GM13976 (cell line): ENCODE measurements around the gene QSOX2.

Experiments
- DNase-seq: peaks from one replicate; pipeline ENCODE4 v3.0.0; 2012; ENCODE audit warnings: low spot score
- in situ Hi-C: fragments of 300-500 bp; cut with MboI; formaldehyde crosslinking; loops from one replicate; pipeline ENCODE4 v1.12.0; 2022; ENCODE audit warnings: low sequenced_read_pairs, mixed read lengths, inconsistent platforms; ENCODE audit not compliant: unreplicated experiment
- TF ChIP-seq, protein P1 (sequence below): IDR thresholded peaks from 2 replicates; pipeline ENCODE4 v1.5.1; 2012; ENCODE audit warnings: borderline replicate concordance, mild to moderate bottlenecking; ENCODE audit not compliant: insufficient read depth; ENCODE audit errors: extremely low read depth, missing control alignments, control extremely low read depth

The QSOX2 gene

GRCh38 chr9:136171801-136172411 lies 73.7 kb downstream of the QSOX2 start:
- TF ChIP-seq, protein P1, sequence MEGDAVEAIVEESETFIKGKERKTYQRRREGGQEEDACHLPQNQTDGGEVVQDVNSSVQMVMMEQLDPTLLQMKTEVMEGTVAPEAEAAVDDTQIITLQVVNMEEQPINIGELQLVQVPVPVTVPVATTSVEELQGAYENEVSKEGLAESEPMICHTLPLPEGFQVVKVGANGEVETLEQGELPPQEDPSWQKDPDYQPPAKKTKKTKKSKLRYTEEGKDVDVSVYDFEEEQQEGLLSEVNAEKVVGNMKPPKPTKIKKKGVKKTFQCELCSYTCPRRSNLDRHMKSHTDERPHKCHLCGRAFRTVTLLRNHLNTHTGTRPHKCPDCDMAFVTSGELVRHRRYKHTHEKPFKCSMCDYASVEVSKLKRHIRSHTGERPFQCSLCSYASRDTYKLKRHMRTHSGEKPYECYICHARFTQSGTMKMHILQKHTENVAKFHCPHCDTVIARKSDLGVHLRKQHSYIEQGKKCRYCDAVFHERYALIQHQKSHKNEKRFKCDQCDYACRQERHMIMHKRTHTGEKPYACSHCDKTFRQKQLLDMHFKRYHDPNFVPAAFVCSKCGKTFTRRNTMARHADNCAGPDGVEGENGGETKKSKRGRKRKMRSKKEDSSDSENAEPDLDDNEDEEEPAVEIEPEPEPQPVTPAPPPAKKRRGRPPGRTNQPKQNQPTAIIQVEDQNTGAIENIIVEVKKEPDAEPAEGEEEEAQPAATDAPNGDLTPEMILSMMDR, result no peak
- in situ Hi-C loops, result loop anchor here (10.0 kb wide), 1 partner anchor 113 kb away; no protein-coding TSS in a partner anchor
- no peak for DNase-seq

DNA sequence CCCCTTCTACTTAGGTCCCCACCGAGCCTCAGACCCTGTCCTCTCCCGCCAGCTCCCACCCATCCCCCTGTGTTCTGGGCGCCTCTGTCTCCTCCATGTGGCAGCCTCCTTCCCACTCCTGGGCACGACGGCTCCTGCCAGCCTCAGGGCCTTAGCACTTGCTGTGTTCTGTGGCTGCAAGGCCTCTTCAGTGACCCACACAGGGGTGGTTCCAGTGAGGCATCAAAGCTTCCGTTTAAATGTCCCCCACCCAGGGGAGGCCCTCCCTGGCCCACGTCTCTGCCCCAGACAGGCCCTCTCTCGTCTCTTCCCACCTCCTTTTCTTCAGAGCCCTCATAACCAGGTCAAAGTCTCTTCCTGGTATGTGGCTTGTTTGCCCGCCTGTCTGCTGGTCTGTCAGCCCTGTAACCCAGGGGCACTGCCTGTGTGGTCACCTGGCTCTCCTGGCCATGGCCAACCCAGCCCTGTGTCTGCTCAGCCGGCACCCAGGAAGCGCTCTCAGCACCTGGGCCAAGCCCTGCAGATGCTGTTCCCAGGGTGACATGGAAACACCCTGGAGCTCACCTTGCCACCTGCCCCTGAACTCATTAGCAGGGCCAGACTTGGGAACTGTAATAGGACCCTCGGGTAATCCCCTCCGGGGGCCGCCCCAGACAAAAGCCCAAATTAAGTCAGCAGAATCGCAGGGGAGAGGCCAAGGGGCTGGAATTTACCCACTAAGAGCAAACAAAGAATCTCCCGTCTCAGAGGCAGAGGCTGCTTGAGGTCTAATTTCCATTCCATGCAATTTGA lies 74.4 kb downstream of the QSOX2 start:
- TF ChIP-seq, protein P1, result no peak
- in situ Hi-C loops, result loop anchor here (10.0 kb wide), 1 partner anchor 114 kb away; no protein-coding TSS in a partner anchor
- DNase-seq, result no peak

GRCh38 chr9:136170006-136170901 lies 75.4 kb downstream of the QSOX2 start:
- in situ Hi-C loops, result loop anchor here (10.0 kb wide), 1 partner anchor 115 kb away; no protein-coding TSS in a partner anchor
- peak; percentile 92 for DNase-seq
- TF ChIP-seq, protein P1, result peak; percentile 69

DNA sequence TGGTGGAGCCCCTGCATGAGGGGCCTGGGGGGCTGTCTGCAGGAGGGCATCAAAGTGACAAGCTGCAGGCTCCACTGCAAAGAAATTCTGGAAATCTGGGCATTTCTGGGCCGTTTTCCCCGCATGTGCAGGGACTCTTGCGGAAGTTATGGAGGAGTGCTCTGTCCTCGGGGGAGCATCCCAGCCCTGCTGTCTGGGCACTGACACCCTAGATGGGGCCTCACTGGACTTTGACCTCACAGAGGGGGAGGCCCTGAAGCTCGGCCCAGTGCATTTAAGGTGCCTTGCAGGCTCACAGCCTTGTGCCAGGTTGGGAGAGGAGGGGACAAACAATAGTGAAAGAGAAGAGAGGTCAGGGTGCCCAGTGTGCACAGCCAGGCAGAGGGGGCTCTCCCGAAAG lies 76.1 kb downstream of the QSOX2 start:
- TF ChIP-seq, protein P1, result no peak
- DNase-seq, result no peak
- in situ Hi-C loops, result no loop called here

DNA sequence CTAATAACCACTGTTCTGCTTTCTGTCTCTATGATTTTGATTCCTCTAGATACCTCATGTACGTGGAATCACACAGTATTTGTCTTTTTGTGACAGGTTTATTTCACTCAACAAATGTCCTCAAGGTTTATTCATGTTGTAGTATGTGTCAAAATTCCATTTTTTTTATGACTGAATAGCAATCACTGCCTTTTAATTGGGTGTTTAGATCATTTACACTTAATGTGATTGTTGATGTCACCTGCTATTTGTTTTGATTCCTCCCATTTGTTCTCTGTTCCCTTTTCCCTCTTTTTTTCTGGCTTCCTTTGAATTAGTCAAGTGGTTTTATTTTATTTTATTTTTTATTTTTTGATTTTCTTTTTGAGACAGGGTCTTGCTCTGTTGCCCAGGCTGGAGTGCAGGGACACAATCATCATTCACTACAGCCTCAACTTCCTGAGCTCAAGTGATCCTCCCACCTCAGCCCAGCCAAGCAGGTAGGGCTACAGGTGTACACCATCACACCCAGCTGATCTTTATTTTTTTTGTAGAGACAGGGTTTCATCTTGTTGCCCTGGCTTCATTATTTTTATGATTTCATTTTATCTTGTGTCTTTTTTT lies 82.3 kb downstream of the QSOX2 start:
- in situ Hi-C loops, result no loop called here
- DNase-seq, result no peak
- TF ChIP-seq, protein P1, result no peak

- TF ChIP-seq, protein P1, result no peak
- in situ Hi-C loops, result no loop called here
- no peak for DNase-seq
Measured at GRCh38 chr9:136160995-136161610, 84.5 kb downstream of the QSOX2 start.
